Heart left ventricle (tissue), 13 donors: Measurements from ENCODE around the gene GPR87.

Source experiments
- POLR2A ChIP-seq, 2 donors: fragments of 450-650 bp; IDR thresholded peaks; one replicate each; pipeline ENCODE4 v1.6.1; 2017; ENCODE audit warnings: antibody characterized with exemption in 2 of 2, mild to moderate bottlenecking in 2 of 2, moderate library complexity in 2 of 2
- TF ChIP-seq, protein P1 (sequence below), 12 donors: fragments of 200-600 bp; sonication (generic) in 4 of 12; IDR thresholded peaks; one replicate each; pipeline versions ENCODE4 v1.5.0 to v1.8.0; 2018 to 2022; ENCODE audit warnings: antibody characterized with exemption in 12 of 12, mild to moderate bottlenecking in 5 of 12
- donor health status: ischemic (EF 13 %, LVEDD 7.1; RV severe dilation, severe dysfunction).
- donor health status: DM: no; HTN: yes; CAD: no.
- donor health status: DM: no; HTN: no; CAD: no.
- donor health status: ischemic (EF 25% LVEDD 6.9; RV normal size, moderate dysfunction).
- donor health status: ischemic (EF 25% LVEDD 5.7; RV mildly dilated, moderate dysfunction).
- donor health status: ischemic (EF 35%, LVEDD 5.7; RV mildly dilated, moderate dysfunction).
- donor health status: nonischemic (EF 11% LVEDD 7.7; RV severe dilation, severe dysfunction).
- donor health status: DM: yes; HTN: yes; CAD: no.
- donor health status: PGD.
- donor health status: ischemic (EF 29% LVEDD 5.4; RV normal size, mild dysfunction).
- donor health status: nonischemic (EF 23%, LVEDD 6.1; RV moderate dilation, normal function).

DNA sequence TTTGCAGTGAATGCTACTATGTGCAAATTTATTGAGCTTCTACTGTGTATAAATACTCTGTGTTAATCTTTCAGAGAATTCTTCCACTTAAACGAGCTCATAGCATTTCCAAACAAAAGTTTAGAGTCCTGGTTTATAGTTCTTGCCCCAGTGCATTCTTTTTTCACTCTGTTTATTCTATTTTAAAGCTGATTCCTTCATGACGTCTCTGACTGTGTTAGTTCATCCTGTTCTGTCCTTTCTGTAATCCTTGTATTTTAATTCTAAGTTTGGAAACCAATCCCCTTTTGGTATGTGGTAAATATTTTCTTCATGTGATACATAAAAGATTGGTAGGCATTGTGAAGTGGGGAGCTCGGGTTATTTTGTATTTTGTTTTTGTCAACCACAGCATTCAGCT lies 57.0 kb downstream of the GPR87 start:
- TF ChIP-seq, protein P1, sequence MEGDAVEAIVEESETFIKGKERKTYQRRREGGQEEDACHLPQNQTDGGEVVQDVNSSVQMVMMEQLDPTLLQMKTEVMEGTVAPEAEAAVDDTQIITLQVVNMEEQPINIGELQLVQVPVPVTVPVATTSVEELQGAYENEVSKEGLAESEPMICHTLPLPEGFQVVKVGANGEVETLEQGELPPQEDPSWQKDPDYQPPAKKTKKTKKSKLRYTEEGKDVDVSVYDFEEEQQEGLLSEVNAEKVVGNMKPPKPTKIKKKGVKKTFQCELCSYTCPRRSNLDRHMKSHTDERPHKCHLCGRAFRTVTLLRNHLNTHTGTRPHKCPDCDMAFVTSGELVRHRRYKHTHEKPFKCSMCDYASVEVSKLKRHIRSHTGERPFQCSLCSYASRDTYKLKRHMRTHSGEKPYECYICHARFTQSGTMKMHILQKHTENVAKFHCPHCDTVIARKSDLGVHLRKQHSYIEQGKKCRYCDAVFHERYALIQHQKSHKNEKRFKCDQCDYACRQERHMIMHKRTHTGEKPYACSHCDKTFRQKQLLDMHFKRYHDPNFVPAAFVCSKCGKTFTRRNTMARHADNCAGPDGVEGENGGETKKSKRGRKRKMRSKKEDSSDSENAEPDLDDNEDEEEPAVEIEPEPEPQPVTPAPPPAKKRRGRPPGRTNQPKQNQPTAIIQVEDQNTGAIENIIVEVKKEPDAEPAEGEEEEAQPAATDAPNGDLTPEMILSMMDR (IDR thresholded peaks at IDR 0.05), result no peak
- no peak for TF ChIP-seq POLR2A (IDR thresholded peaks at IDR 0.05)
